ENCODE data around the gene MZT2A.
"Not testable (repeated sequence)": the region's sequence is repeated elsewhere in the genome, so short reads cannot be mapped to it uniquely, and the experiment has no call there.

DNA sequence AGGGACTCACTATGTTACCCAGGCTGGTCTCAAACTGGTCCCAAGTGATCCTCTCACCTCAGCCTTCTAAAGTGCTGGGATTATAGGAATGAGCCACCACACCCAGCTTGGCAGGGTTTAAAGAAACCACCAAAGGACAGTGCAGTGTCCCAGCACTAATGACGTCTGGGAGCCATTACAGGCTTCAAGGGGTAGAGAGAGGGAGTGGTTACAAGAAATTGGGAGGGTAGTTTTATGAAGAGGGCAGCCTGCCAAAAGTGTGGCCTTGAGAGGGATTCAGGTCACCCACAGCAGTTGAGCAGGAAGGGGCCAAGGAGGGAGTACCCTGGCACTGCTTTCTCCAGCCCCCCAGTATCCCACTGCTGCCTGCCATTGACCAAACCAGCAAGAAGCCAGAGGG, 15.0 kb downstream of the MZT2A start:
- TF ChIP-seq POLR2AphosphoS5 (IDR thresholded peaks at IDR 0.05; ENCODE audit: borderline replicate concordance, low read depth, low read length); EZH2 (IDR thresholded peaks at IDR 0.05); FOXP2 (optimal IDR thresholded peaks at IDR 0.05; ENCODE audit: control extremely low read depth, extremely low read length, insufficient read depth): not testable (repeated sequence)
